Left ventricle myocardium inferior (tissue), 1 donor: Measurements from ENCODE around the gene LRG1. TPM values are rescaled to one million over a fixed set of nuclear protein-coding genes. Genes with fewer than 3 reads are reported as not detected.

ENCODE experiments used
- DNase-seq: peaks from one replicate; pipeline ENCODE4 v3.0.0-alpha.2; 2020
- H3K27ac ChIP-seq: fragments of 200-600 bp; replicated peaks from 2 replicates; pipeline ENCODE4 v1.8.0; 2021
- H3K27me3 ChIP-seq: fragments of 200-600 bp; 2 replicates; pipeline ENCODE4 v1.8.0; 2021; ENCODE audit warnings: low read depth
- H3K36me3 ChIP-seq: fragments of 200-600 bp; 2 replicates; pipeline ENCODE4 v1.8.0; 2021
- H3K4me1 ChIP-seq: fragments of 200-600 bp; 2 replicates; pipeline ENCODE4 v1.8.0; 2021
- H3K4me3 ChIP-seq: fragments of 200-600 bp; 2 replicates; pipeline ENCODE4 v1.8.0; 2021; ENCODE audit warnings: mild to moderate bottlenecking, moderate library complexity
- H3K9me3 ChIP-seq: fragments of 200-600 bp; replicated peaks from 2 replicates; pipeline ENCODE4 v1.8.0; 2021
- intact Hi-C: fragments of 100-400 bp; cut with micrococcal nuclease; formaldehyde crosslinking; loops from one replicate; pipeline ENCODE4 v1.11.0; 2022
- total RNA-seq: library from RNA; stranded (reverse); fragmentation: NEBNext Ultra II Directional; extraction: Animal tissue kit (Norgen Biotek cat#: 25700); gene quantifications from one replicate; pipeline ENCODE4 v1.2.1, GENCODE V29; 2021
- TF ChIP-seq, protein P1 (sequence below): fragments of 200-600 bp; IDR thresholded peaks from 2 replicates; pipeline ENCODE4 v1.8.0; 2021; ENCODE audit warnings: antibody characterized with exemption, mild to moderate bottlenecking, borderline replicate concordance
- donor health status: DM: no; HTN: yes; CAD: no; lungs with severe emphysema.

LRG1 gene
- total RNA-seq, 1 donor from 2014 or later = 0.41 TPM

DNA sequence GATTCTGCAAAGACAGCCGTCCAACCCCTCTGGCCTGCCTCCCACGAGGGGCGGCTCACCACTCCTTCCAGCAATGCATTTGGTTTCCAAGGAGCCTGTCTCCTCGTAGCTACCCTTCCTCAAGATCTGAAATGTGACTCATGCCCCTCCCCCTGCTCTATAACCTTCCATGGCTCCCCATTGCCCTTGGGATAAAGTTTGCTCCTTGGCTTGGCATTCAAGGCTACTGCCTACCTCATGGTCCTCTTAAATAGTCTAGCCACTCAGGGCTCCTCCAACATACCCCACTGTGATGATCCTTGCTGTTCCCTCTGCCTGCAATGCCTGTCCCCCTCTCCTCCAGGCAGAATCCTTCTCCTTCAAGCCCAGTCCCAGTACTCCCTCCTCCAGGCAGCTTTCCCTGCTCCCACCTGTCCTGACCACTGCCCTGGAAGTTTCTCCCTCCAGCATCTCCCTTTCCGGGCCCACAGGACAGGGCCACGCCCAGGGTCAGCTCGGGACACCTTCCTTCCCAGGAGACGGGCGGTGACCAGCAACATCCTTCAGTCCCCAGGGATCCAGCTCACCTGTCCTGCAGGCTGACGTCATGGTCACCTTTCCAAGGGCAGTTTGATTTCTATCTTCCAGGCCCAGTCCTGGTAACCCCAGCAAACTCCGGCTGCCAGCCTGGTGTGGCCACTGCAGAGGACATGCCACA, 38.9 kb upstream of the LRG1 start:
- TF ChIP-seq, protein P1, sequence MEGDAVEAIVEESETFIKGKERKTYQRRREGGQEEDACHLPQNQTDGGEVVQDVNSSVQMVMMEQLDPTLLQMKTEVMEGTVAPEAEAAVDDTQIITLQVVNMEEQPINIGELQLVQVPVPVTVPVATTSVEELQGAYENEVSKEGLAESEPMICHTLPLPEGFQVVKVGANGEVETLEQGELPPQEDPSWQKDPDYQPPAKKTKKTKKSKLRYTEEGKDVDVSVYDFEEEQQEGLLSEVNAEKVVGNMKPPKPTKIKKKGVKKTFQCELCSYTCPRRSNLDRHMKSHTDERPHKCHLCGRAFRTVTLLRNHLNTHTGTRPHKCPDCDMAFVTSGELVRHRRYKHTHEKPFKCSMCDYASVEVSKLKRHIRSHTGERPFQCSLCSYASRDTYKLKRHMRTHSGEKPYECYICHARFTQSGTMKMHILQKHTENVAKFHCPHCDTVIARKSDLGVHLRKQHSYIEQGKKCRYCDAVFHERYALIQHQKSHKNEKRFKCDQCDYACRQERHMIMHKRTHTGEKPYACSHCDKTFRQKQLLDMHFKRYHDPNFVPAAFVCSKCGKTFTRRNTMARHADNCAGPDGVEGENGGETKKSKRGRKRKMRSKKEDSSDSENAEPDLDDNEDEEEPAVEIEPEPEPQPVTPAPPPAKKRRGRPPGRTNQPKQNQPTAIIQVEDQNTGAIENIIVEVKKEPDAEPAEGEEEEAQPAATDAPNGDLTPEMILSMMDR = no peak
- Histone ChIP-seq H3K27me3 (peaks cover 80% of the 10 kb centered on the region), H3K4me1 (peaks cover 34% of the 10 kb centered on the region), H3K36me3 (no peaks in the 10 kb centered on the region), H3K27ac (no peak overlapping the region), H3K9me3 (no peaks in the 10 kb centered on the region), H3K4me3 (no peak overlapping the region)
- intact Hi-C loops = loop anchor here (5.0 kb wide), 1 partner anchor 59 kb away; the partner anchor contains the start of gene TNFAIP8L1
- DNase-seq = no peak

DNA sequence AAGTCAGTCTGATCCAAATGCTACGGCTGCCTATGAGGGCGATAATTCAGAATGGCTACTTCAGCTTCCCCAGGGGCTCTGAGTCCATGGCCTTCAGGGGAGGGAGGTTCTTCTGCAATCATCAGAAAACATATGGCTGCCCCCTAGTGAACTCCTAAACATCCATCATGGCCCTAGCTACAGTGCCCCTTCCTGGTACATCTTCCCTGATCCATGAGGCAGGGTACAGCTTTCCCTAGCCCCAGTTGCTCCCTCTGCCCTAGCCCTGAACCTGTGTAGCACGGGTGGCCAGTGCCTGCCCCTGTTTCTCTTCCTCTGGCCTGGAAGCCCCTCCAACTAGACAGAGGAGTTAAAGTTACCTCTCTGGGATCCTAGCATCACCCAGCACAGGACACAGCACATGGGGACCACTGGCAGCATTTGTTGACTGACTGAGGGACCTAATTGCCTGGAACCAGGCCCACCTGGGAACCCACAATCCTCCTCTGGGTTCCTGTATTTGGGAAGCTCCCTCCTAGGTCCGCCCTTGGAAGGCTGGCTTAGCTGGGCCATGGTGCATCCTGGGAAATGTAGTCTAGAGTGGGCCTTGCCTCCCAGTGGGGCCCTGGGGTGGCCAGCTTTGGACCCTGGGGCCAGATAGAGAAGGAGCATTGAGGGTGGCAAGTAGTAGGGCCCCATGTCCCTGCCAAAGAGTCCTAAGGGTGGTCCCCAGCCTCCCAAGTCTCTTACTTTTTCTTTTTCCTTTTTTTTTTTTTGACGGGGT, 37.4 kb upstream of the LRG1 start:
- H3K27ac ChIP-seq = no peak overlapping the region
- no peak overlapping the region for H3K4me3 ChIP-seq
- H3K9me3 ChIP-seq = no peaks in the 10 kb centered on the region
- no peaks in the 10 kb centered on the region for H3K36me3 ChIP-seq
- intact Hi-C loops = loop anchor here (2.0 to 5.0 kb wide), 2 partner anchors 24 to 60 kb away; partner anchors contain the start of gene TNFAIP8L1
- TF ChIP-seq, protein P1 = no peak
- peaks cover 68% of the 10 kb centered on the region for H3K27me3 ChIP-seq
- peaks cover 34% of the 10 kb centered on the region for H3K4me1 ChIP-seq
- DNase-seq = no peak

DNA sequence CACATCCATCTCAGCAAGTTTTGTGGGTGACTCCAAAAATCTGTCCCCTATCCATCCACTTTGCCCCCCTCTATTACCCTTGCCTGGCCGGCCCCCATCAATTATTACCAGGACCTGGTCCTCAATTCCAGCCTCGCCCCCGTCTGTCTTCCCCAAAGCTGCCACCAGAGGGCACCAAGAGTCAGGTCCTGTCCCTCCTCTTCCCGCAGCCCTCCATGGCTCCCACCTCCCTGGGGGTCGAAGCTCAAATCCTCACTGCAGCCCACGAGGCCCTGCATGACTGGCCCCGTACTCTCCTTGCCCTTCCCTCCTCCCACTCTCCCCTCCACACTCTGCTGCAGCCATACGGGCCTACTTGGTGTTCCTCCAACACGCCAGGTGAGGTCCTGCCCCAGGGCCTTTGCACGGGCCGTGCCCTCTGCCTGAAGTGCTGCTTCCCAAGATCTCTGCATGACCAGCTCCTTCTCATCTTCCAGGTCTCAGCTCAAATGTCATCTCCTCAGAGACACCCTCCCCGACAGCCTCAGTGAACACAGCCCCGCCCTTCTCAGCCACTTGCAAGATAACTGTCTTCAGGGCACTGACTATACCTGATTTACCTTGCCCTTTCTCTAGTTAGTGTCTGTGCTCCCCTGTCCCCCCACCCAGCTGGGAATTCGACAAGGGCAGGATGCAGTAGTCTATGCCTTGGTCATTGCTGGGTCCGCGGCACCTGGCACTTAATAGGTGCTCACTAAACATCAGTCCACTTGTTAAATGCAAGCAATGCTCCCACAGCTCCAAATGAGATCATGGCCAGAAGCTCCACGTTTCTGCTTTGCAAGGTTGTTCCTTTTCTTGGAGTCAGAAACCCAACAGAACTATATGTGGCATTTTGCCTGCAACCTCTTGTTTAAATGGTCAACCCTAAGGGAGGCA, 36.4 kb upstream of the LRG1 start:
- intact Hi-C loops = loop anchor here (2.0 to 5.0 kb wide), 2 partner anchors 23 to 61 kb away; partner anchors contain the start of gene TNFAIP8L1
- TF ChIP-seq, protein P1 = peak; percentile 79
- peaks cover 40% of the 10 kb centered on the region for H3K4me1 ChIP-seq
- H3K27ac ChIP-seq = peak overlapping the region; percentile 85
- H3K9me3 ChIP-seq = no peaks in the 10 kb centered on the region
- H3K27me3 ChIP-seq = peaks cover 60% of the 10 kb centered on the region
- no peaks in the 10 kb centered on the region for H3K36me3 ChIP-seq
- peak; percentile 68 for DNase-seq
- peak overlapping the region; percentile 9 for H3K4me3 ChIP-seq

DNA sequence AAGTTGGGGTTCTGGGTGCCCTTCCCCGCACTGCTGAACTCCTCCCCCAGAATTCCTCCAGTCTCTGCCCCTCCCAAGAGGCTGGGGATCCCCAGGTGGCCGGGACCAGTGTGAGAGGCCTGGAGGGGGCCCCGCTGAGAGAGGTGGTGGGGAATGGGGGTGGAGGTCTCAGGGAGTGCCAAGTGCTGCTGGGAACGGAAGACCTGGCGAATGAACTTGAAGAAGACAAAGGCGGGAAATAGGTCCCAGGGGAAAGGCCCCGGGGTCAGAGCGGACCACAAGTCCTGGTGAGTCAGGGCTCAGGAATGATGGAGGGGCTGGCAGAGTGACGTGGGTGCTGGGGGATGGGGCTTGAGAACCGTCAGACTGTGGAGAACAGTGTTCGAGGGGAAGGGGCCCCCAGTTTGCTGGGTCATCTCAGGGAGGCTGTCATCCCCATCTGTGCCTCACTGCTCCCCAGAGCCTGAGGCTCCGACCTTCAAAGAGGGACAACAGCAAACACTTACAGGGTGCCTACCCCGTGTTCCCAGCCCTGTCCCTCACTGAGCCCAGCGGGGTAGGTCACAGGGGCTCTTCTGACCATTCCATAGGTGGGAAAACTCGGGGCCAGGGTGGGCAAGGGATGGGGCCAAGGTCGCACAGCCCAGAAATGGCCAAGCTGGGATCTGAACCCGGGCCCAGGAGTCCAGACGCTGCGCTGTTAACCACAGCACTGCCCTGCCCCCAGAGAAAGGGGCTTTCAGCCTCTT, 35.6 kb upstream of the LRG1 start:
- H3K27ac ChIP-seq = peak overlapping the region; percentile 85
- TF ChIP-seq, protein P1 = no peak

More for the DNA sequence above, 35.6 kb upstream of the LRG1 start:
- H3K27me3 ChIP-seq = peaks cover 52% of the 10 kb centered on the region
- peaks cover 36% of the 10 kb centered on the region for H3K4me1 ChIP-seq
- peak; percentile 68 for DNase-seq
- H3K36me3 ChIP-seq = no peaks in the 10 kb centered on the region
- intact Hi-C loops = loop anchor here (2.0 to 5.0 kb wide), 2 partner anchors 23 to 62 kb away; partner anchors contain the start of gene TNFAIP8L1
- no peaks in the 10 kb centered on the region for H3K9me3 ChIP-seq
- H3K4me3 ChIP-seq = peak overlapping the region; percentile 9
